COLO668 (cell line): ENCODE measurements around the gene IMPA2.
"Not testable (repeated sequence)": the region's sequence is repeated elsewhere in the genome, so short reads cannot be mapped to it uniquely, and the experiment has no call there.

Source experiments
- DNase-seq: peaks from one replicate; lab custom pipeline; 2025; ENCODE audit not compliant: unreplicated experiment; lab: John Stamatoyannopoulos, UW

Gene IMPA2

DNA sequence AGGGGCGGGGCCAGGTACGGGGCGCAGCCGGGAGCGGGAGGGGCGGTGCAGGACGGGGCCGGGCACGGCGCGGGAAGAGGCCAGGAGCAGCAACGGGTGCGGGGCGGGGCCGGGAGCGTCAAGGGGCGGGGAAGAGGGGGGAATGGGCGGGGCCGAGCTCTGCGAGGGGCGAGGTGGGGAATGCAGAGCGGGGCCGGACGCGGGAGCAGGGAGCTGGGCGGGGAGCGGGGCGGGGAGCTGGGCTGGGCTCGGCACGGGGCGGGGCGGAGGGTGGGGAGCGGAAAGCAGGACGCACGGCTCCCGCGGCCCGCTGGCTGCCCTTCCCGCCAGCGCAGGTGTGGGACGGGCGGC, at the start of gene IMPA2:
Gene IMPA2 (plus strand): TSS at position 316 of the 351 bp plus-strand sequence. CDS start 163 bp downstream, outside the sequence.
- peak; percentile 99 for DNase-seq

- DNase-seq = no peak
These were observed 48.9 kb upstream of the IMPA2 start for GRCh38 chr18:11932393-11932792.

DNA sequence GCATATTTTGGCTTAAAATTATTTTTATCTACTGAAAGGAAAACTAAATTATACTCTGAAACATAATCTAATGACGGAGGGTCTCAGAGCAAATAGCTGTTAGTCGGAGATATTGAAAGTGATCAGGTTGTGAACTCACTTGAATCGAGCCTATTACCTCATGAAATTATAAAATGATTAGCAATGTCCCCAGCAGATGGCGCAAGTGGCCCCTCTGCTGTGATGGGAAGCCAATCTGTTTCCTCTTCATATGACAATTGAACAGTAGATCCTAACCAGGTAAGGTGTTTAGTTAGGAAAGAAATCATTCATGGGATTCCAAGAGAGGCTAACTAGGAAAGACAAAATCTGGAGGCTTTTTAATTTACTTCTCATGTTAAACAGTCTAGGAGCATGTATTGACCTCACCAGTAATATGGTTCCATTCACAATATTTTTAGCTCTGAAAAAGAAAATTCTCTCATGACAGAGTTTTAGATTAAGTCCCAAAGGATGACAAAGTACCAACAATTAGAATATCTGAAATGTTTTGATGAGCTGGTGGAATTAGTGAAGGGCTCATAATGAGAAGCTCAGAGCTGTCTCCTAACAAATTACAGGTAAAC, 43.3 kb upstream of the IMPA2 start:
- DNase-seq = peak; percentile 80

GRCh38 chr18:11940956-11941355, 40.4 kb upstream of the IMPA2 start:
- DNase-seq = no peak

DNA sequence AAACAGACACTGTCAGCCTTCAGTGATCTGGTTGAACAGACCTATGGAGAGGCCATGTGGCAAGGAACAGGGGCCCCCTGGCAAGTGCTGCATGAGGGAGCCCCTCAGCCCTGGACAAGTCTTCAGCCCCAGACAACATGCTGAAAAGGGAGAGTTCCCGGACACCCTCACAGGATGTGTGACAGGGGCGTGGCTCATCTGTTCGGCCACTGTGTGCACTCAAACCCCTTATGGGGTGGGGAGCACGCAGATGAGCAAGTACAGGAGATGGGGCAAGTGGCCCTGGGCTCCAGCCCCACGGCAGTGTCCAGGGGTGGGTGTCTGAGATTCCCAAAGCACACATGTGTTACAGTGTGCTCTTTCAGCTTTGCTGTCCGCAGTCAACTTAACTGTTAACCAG, 37.8 kb upstream of the IMPA2 start:
- no peak for DNase-seq

- DNase-seq = no peak
These were observed 37.1 kb upstream of the IMPA2 start for GRCh38 chr18:11944252-11944651.

DNA sequence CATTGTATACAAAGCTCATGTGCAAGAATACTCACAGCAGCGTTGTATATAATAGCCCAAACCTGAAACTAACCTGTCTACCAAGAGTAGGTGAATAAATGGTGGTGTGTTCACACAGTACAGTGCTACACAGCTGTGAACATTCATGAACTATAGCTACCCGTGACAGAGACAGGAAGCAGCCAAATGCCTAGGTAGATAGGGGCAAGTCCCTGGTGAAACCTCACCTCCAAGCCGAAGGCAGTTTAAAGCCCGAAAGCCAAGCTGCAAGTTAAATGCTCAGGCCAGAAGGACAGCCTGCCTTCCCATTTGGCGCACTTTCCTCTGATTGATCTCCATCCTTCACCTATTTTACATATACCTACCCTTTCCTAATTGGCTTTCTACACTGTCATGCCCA, 36.5 kb upstream of the IMPA2 start:
- DNase-seq = no peak

GRCh38 chr18:11945834-11946659, 35.3 kb upstream of the IMPA2 start:
- not testable (repeated sequence) for DNase-seq

DNA sequence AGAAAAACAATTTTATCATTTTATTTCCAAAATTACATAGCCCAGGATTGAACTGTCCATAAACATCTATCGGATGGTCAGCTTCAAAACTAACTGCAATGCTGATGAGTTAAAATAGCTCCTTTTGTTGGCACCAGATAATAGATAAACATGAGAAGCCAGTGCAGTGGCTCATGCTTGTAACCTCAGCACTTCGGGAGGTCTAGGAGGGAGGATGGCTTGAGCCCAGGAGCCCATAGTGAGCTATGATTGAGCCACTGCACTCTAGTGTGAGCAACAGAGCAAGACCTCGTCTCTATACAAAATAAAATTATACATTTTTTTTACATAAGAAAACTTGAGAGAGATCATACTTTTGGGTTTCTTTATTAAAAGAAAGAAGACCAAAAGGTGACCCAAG, 34.6 kb upstream of the IMPA2 start:
- peak; percentile 20 for DNase-seq

DNA sequence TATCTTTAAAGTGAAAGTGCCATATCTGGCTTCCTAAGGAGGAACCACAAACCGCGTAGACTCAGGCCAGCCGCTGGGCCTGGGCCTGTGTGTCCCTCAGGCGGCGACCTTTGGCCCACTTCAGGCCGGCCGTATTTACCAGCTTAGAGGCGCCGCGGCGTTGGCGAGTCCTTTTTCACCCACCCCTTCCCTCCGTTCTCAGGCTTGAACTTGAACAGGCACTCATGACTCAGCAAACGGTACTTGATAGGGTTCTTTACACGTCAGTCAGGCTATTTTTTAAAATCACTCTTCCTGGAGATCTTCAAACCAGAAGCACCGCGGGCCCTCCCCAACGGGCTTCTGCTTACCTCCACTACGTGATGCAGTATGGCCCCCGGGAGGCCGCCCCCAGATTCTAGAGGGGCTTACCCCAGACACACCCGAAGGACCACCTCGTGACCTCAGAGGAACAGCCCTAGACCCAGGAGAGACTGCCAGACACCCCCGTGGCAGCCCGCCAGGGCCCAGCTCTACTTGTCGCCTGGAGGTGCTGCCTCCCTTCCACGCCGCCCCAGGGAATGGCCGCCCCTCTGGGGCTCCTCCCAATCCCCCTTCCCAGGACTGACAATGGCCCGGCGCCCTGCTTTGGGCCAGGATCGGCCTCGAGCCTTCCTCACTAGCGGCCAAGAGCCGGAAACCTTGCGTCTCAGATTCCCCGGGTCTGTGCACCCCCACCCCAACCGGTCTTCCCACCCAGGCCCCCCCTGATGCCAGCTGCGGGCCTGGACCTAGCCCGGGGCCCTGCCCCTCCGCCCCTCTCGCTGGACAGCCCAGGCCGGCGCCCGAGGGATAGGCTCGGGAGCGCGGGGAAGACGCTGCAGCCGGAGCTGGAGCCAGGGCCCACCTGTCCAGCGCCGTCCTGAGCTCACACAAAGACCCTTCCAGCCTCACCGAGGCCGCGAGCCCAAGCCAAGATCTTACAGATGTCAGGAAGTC, 33.8 kb upstream of the IMPA2 start:
- peak; percentile 88 for DNase-seq

GRCh38 chr18:11948852-11949523, 32.3 kb upstream of the IMPA2 start:
- no peak for DNase-seq

DNA sequence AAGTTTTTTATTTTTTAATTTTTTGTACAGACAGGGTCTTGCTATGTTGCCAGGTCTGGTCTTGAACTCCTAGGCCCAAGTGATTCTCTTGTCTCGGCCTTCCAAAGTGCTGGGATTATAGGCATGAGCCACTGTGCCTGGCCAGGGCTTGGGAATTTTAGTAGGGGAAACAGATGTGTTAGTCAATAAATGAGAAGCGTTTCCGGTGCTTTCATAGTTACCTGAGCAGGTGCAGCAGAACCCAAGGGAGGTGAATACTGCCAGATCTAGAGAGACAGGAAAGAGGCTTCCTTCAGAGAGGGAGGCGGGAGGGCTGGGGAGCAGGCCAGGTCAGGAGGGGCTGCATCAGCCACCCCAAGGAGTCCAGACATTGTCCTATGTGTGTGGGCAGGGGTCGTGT, 30.5 kb upstream of the IMPA2 start:
- peak; percentile 66 for DNase-seq

- DNase-seq = no peak
These were observed 29.9 kb upstream of the IMPA2 start for GRCh38 chr18:11951390-11951851.

DNA sequence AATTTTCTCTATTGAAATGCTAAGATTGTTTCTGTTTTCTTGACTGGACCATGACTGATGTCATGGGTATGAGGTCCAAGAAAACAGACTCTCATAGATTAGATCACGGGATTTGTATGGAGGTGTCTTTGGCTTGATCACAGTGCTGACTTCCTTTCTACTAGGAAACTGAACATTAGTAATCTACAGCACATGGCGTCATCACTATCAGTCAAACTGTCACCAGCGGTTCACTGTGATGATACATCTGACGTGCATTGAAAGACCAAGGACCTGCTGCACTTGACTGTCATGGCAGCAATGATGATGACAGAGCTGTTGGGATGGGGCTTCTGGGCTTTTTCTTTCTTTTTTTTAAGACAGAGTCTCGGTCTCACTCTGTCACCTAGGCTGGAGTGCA, 28.2 kb upstream of the IMPA2 start:
- no peak for DNase-seq

DNA sequence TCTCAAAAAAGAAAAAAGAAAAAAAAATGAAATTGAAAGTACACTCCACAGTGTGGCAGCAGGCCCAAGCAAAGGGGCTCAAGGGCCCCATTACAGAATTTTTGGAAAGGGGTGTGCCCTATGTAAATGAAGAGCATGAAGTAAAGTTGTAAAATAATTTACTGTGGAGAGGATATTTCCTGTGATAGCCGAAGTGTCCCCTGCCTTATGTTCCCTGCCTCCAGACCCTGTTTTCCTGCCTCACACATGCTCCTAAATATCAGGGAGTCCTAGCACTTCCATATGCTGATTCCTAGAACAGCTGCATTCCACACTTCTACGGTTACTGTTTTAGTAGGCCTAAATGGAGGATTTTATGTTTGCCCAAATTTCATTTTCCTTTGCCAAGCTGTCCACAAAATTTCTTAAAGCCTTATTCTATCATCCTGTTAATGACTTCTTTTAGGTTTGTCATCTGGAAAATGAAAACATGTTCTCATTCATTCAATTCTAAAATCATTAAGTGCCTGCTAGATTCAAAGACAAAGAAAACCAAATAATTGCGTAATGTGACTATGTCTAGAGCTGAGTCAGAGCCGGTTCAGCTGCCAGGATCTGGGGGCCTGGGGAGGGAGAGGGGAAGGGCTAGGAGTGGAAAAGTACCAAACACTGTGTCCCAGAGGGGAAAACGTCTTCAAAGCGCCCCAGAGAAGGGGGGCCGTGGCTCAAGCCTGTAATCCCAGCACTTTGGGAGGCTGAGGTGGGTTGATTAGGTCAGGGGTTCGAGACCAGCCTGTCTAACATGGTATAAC, 25.9 kb upstream of the IMPA2 start:
- peak; percentile 17 for DNase-seq

DNA sequence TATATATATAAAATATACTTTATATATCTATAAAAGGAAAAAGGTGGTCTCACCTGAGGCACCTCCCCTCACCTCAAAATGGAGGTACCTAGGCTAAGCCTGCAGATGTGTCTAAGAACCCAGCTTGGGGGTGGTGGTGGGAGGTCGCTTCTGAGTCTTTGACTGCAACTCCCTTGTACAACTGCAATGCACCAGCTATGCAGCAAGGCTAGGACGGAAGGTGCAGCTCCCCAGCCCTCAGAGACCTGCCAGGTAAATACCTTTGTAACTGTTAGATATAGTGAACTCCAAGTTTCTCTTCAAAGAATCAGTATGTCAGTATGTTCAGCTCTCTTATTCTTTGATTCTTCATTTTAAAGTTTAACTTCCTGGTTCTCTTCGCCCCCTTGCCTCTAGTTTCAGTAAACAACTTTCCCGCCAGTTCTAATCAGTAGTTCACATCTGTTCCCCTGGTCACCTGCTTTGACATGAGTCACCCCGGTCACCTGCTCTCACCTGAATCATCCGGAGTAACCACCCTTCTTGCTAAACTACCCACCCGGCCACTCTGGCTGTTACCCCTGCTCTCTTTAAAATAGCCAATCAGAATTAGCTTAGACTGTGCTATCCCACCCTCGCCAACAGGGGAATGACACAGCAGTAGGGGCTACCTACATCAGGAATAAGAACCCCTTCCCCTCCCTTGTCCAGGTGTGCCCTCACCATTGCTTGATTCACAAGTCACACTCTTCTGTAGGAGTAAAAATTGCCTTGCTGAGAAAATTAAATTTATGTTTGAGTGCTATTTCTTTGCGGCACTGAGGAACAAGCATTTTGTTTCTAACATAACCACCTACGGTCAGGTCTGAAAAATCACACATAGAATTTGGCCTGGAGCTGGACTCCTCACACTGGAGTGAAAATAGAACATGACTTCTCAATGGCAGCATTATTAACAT, 24.7 kb upstream of the IMPA2 start:
- peak; percentile 18 for DNase-seq

GRCh38 chr18:11957636-11958035, 23.7 kb upstream of the IMPA2 start:
- DNase-seq = no peak

- DNase-seq = not testable (repeated sequence)
These were observed 21.7 kb upstream of the IMPA2 start for GRCh38 chr18:11959651-11960050.
